COLO668 (cell line): ENCODE results near the gene PRSS3.
"Not testable (repeated sequence)": the region's sequence is repeated elsewhere in the genome, so short reads cannot be mapped to it uniquely, and the experiment has no call there.

Experiments
- DNase-seq: peaks from one replicate; lab custom pipeline; 2025; ENCODE audit not compliant: unreplicated experiment; lab: John Stamatoyannopoulos, UW

The PRSS3 gene

GRCh38 chr9:33817327-33818166 lies 22.2 kb downstream of the PRSS3 start:
- DNase-seq: peak; percentile 71

DNA sequence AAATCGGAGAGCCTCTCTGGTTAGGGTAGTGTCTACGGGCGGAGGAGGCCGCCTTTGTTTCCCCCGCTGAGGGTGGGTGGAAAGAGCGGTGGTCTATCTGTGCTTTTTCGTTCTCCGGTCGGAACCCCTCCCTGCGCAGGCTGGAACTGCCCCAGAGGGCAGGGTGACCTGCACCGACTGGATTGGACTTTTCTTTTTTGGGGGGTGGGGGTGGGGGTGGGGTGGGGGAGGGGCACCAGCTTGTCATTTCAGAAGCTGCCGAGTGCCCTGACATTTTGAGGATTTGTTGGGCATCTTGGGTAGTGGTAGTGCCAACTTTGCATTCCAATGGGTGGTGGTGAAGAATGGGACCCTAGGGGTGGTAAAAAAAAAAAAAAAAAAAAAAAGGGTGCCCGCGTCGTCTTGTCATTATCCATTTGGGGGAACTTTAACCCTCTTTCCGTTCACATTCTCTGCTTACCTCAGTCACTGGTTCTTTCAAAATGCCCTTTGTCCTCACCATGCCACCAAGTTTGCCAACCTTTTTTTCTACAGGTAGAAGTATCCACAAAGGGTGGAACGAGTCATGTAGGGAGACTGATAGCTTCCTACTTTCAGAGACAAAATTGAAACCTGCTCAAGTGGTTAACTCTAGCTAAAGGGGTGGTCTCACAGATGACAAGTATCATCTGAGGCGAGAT lies 22.9 kb downstream of the PRSS3 start:
- no peak for DNase-seq

DNA sequence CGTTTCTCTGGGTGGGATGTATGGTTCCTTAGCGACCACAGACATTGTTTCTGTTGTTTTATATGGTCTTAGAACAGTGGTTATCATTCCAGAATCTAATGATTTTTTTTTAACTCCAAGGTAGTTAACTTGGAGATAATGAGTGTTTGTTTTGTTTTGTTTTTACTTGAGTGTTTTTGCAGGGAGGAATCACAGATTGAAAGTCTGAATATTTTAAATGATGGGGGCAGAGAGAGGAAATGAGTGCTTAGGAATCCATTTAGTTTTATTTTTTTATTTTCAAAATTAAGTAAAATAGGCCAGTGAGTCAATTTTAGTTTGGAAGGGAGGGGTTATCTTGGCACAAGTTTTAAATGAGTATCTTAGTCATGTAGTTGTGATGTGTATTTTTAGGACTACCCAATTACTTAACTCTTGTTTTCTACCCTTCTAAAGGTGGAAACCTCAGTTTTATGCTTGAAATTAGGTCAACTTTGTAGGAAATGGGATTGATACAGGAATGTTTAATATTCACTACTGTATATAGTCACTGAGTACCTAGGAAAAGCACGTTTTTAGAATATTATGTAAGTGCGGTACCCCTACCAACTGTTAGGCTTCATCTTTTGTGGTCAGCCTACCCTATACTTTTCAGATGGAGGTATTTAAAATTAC lies 23.6 kb downstream of the PRSS3 start:
- no peak for DNase-seq

- DNase-seq: no peak
Observed at GRCh38 chr9:33820231-33820745, 24.9 kb downstream of the PRSS3 start.

DNA sequence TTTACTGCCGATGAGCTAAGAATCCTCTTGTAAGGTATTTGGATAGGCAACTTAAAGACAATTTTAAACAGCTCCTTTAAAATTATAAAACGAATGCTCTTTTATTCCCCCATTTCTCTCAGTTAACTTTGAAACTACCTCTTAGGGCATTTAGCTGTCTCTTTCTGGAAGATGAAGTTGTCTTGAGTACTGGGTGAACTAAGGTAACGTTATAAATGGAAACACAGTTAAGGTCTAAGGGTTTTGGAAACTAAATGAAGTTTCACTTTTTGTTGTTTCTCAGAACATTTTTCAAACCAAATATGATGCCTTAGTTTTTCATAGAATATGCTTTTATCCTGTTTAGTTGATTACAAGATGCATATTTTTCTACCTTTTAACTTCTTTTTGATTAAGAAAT lies 28.4 kb downstream of the PRSS3 start:
- no peak for DNase-seq

DNA sequence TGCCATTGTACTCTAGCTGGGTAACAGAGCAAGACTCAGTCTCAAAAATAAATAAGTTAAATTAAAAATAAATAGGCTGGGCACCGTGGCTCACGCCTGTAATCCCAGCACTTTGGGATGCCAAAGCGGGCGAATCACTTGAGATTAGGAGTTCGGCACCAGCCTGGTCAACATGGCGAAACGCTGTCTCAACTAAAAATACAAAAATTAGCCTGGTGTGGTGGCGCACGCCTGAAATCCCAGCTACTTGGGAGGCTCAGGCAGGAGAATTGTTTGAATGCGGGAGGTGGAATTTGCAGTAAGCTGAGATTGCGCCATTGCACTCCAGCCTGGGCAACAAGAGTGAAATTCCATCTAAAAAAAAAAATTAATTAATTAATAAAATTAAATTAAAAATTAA lies 31.9 kb downstream of the PRSS3 start:
- not testable (repeated sequence) for DNase-seq

DNA sequence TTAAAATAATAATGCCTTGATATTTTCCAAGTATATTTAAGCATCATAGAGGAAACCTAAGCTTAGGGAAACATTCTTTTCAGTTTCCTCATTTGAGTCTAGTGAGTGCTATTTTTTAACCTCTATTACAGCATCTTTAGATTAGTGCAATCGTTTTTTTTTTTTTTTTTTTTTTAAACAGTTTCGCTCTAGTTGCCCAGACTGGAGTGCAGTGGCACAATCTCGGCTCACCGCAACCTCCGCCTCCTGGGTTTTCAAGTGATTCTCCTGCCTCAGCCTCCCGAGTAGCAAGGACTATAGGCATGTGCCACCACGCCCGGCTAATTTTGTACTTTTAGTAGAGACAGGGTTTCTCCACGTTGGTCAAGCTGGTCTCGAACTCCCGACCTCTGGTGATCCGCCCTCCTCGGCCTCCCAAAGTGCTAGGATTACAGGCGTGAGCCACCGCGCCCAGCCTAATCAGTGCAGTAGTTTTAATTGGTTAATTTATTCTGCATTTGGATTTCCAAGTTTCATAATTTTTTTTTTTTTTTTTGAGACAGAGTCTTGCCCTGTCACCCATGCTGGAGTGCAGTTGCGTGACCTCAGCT lies 34.4 kb downstream of the PRSS3 start:
- not testable (repeated sequence) for DNase-seq

GRCh38 chr9:33835625-33836260 lies 40.4 kb downstream of the PRSS3 start:
- no peak for DNase-seq

GRCh38 chr9:33836261-33836660 lies 40.9 kb downstream of the PRSS3 start:
- DNase-seq: not testable (repeated sequence)

DNA sequence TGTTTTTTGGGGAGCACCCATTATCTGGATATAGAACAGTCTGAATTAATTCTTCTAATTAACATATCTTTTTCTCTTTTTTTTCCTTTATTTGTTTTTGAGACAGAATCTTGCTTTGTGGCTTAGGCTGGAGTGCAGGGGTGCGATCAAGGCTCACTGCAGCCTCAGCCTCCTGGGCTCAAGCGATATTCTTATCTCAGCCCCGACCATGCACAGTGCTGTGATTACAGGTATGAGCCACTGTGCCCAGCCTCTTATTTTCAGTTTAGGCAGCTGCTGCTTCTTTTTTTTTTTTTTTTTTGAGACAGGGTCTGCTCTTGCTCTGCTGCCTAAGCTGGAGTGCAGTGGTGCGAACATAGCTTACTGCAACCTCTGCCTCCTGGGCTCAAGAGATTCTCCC lies 41.8 kb downstream of the PRSS3 start:
- DNase-seq: no peak

GRCh38 chr9:33840381-33840780 lies 45.0 kb downstream of the PRSS3 start:
- no peak for DNase-seq

- no peak for DNase-seq
Observed at GRCh38 chr9:33843312-33843961, 48.1 kb downstream of the PRSS3 start.

DNA sequence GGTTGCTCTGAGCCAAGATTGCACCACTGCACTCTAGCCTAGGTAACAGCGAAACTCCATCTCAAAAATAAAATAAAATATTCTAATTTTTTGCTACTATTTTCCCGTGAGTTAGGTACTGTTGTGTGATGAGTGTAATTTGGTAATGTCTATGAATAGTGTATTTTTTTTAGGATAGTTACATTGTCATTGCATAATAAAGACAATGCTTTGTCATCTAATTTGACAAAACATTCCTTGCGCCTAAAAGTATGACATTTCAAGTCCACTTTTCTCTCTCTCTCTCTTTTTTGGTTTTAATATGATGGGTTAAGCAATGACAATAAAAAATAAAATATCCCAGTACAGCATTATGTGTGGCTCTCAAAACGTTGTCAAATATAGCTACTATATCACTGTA lies 50.9 kb downstream of the PRSS3 start:
- no peak for DNase-seq

DNA sequence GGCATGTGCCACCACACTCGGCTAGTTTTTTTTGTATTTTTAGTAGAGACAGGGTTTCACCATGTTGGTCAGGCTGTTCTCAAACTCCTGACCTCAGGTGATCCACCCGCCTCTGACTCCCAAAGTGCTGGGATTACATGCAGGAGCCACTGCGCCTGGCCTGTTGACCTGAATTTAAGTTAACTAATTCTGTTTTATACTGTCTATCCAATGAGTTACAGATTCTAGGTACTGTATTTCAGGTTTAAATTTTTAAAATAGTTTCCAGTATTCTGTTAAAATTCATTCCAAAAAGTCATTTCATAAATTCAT lies 52.5 kb downstream of the PRSS3 start:
- not testable (repeated sequence) for DNase-seq
